H9 (cell line): ENCODE measurements around the gene STAMBPL1. TPM values are rescaled to one million over a fixed set of nuclear protein-coding genes. Genes with fewer than 3 reads are reported as not detected.

Experiments
- DNase-seq: peaks from one replicate; pipeline ENCODE4 v3.0.0-alpha.2; 2017
- H2AFZ ChIP-seq: one replicate; pipeline ENCODE4 v1.6.1; 2013; ENCODE audit warnings: mild to moderate bottlenecking, low read length, control low read depth, moderate library complexity
- H2AK5ac ChIP-seq: 2 replicates; pipeline ENCODE4 v1.6.1; 2013; ENCODE audit warnings: low read length, control low read depth, mixed read lengths; ENCODE audit not compliant: insufficient read length
- H2BK120ac ChIP-seq: one replicate; pipeline ENCODE4 v1.6.1; 2013; ENCODE audit warnings: low read depth, mild to moderate bottlenecking, low read length, control low read depth, inconsistent platforms; ENCODE audit not compliant: poor library complexity, severe bottlenecking
- H2BK12ac ChIP-seq: 2 replicates; pipeline ENCODE4 v1.6.1; 2013; ENCODE audit warnings: low read length, control low read depth, mixed read lengths, low read depth; ENCODE audit not compliant: insufficient read length
- H2BK15ac ChIP-seq: 2 replicates; pipeline ENCODE4 v1.6.1; 2013; ENCODE audit warnings: low read depth, low read length, control low read depth
- H2BK20ac ChIP-seq: one replicate; pipeline ENCODE4 v1.6.1; 2013; ENCODE audit warnings: low read depth, mild to moderate bottlenecking, low read length, control low read depth, inconsistent platforms; ENCODE audit not compliant: poor library complexity, severe bottlenecking
- H2BK5ac ChIP-seq: 2 replicates; pipeline ENCODE4 v1.6.1; 2013; ENCODE audit warnings: low read length, control low read depth, mixed read lengths; ENCODE audit not compliant: insufficient read length
- H3K14ac ChIP-seq: 2 replicates; pipeline ENCODE4 v1.6.1; 2013; ENCODE audit warnings: low read length, control low read depth; ENCODE audit not compliant: insufficient read depth
- H3K18ac ChIP-seq: 2 replicates; pipeline ENCODE4 v1.6.1; 2013; ENCODE audit warnings: low read depth, mild to moderate bottlenecking, mixed read lengths, low read length, control low read depth; ENCODE audit not compliant: insufficient read length
- H3K23ac ChIP-seq: 2 replicates; pipeline ENCODE4 v1.6.1; 2013; ENCODE audit warnings: low read length, control low read depth, mixed read lengths, low read depth; ENCODE audit not compliant: insufficient read length
- H3K23me2 ChIP-seq: 2 replicates; pipeline ENCODE4 v1.6.1; 2013; ENCODE audit warnings: low read depth, mild to moderate bottlenecking, mixed read lengths, low read length, control low read depth; ENCODE audit not compliant: insufficient read length, poor library complexity, severe bottlenecking
- H3K27ac ChIP-seq: 2 replicates; pipeline ENCODE4 v1.5.1; 2013; ENCODE audit warnings: low read length, control low read depth, mixed read lengths, low read depth; ENCODE audit not compliant: insufficient read length
- H3K27me3 ChIP-seq: 2 replicates; pipeline ENCODE4 v1.6.1; 2013; ENCODE audit warnings: low read length, control low read depth, inconsistent platforms; ENCODE audit not compliant: insufficient read depth
- H3K4ac ChIP-seq: 2 replicates; pipeline ENCODE4 v1.6.1; 2013; ENCODE audit warnings: low read depth, mild to moderate bottlenecking, control low read depth, inconsistent platforms, low read length, moderate library complexity
- H3K4me1 ChIP-seq: 2 replicates; pipeline ENCODE4 v1.6.1; 2013; ENCODE audit warnings: low read length, control low read depth, inconsistent platforms; ENCODE audit not compliant: insufficient read depth
- H3K4me2 ChIP-seq: 2 replicates; pipeline ENCODE4 v1.6.1; 2013; ENCODE audit warnings: low read length, control low read depth, mixed read lengths; ENCODE audit not compliant: insufficient read length, insufficient read depth
- H3K56ac ChIP-seq: 2 replicates; pipeline ENCODE4 v1.6.1; 2013; ENCODE audit warnings: low read depth, mild to moderate bottlenecking, mixed read lengths, low read length, control low read depth; ENCODE audit not compliant: insufficient read length
- H3K79me1 ChIP-seq: 2 replicates; pipeline ENCODE4 v1.6.1; 2013; ENCODE audit warnings: low read depth, mild to moderate bottlenecking, moderate library complexity, low read length, control low read depth, inconsistent platforms; ENCODE audit not compliant: insufficient read depth, poor library complexity, severe bottlenecking
- H3K79me2 ChIP-seq: 2 replicates; pipeline ENCODE4 v1.6.1; 2013; ENCODE audit warnings: low read length, control low read depth, inconsistent platforms; ENCODE audit not compliant: insufficient read depth
- H3K9ac ChIP-seq: 2 replicates; pipeline ENCODE4 v1.6.1; 2013; ENCODE audit warnings: low read length, control low read depth, mixed read lengths; ENCODE audit not compliant: insufficient read length; ENCODE audit errors: extremely low read depth
- H3K9me3 ChIP-seq: one replicate; pipeline ENCODE4 v1.6.1; 2013; ENCODE audit warnings: low read depth, low read length, inconsistent platforms; ENCODE audit not compliant: control insufficient read depth
- H3T11ph ChIP-seq: one replicate; pipeline ENCODE4 v1.6.1; 2013; ENCODE audit warnings: mild to moderate bottlenecking, low read length, control low read depth, inconsistent platforms
- H4K20me1 ChIP-seq: one replicate; pipeline ENCODE4 v1.6.1; 2013; ENCODE audit not compliant: control insufficient read depth, insufficient read length, insufficient read depth
- H4K5ac ChIP-seq: 2 replicates; pipeline ENCODE4 v1.6.1; 2013; ENCODE audit warnings: low read depth, mild to moderate bottlenecking, mixed read lengths, low read length, control low read depth; ENCODE audit not compliant: insufficient read length
- H4K8ac ChIP-seq: replicated peaks from 2 replicates; pipeline ENCODE4 v1.6.1; 2013; ENCODE audit warnings: low read length, control low read depth, mixed read lengths, low read depth; ENCODE audit not compliant: insufficient read length
- H4K91ac ChIP-seq: 2 replicates; pipeline ENCODE4 v1.6.1; 2013; ENCODE audit warnings: low read depth, mild to moderate bottlenecking, moderate library complexity, mixed read lengths, low read length, control low read depth; ENCODE audit not compliant: insufficient read length
- H3K27ac Mint-ChIP-seq, 3 experiments: 2 replicates in 2 of 3; 3 replicates in 1 of 3; pipeline ENCODE4 v1.8.0; 2020 to 2021; ENCODE audit warnings: mixed read lengths in 3 of 3, mild to moderate bottlenecking in 1 of 3, moderate library complexity in 1 of 3
- H3K27me3 Mint-ChIP-seq: 2 replicates; pipeline ENCODE4 v1.8.0; 2021; ENCODE audit warnings: low read depth, mild to moderate bottlenecking, moderate library complexity, mixed read lengths
- H3K36me3 Mint-ChIP-seq, 3 experiments: 2 replicates in 2 of 3; 3 replicates in 1 of 3; pipeline ENCODE4 v1.8.0; 2020 to 2021; ENCODE audit warnings: low read depth in 3 of 3, mixed read lengths in 3 of 3; ENCODE audit not compliant: insufficient read depth in 1 of 3
- H3K4me1 Mint-ChIP-seq, 2 experiments: 2 replicates each; pipeline ENCODE4 v1.8.0; 2020; ENCODE audit warnings: mixed read lengths in 2 of 2
- H3K4me3 Mint-ChIP-seq, 2 experiments: 2 replicates in 1 of 2; 3 replicates in 1 of 2; pipeline ENCODE4 v1.8.0; 2020 to 2021; ENCODE audit warnings: mild to moderate bottlenecking in 2 of 2, mixed read lengths in 2 of 2, moderate library complexity in 1 of 2
- H3K9me3 Mint-ChIP-seq, 2 experiments: 2 replicates in 1 of 2; 3 replicates in 1 of 2; pipeline ENCODE4 v1.8.0; 2020; ENCODE audit warnings: mild to moderate bottlenecking in 2 of 2, mixed read lengths in 2 of 2, moderate library complexity in 1 of 2
- WGBS: extraction: QIAGEN DNeasy Blood & Tissue Kit; methylation state at CpG from one replicate; pipeline ENCODE4 v1.1.7; 2013; ENCODE audit warnings: missing lambda C conversion rate, low lambda C conversion rate, mixed read lengths; ENCODE audit not compliant: insufficient read length; ENCODE audit errors: extremely low coverage; 5-methylcytosine and 5-hydroxymethylcytosine counted together
- total RNA-seq: library from RNA; stranded (reverse); gene quantifications from 2 replicates; pipeline ENCODE4 v1.2.1, GENCODE V29; 2021
- TF ChIP-seq, protein P1 (sequence below): fragments of 200-600 bp; sonication (generic); conservative IDR thresholded peaks from 3 replicates; pipeline ENCODE4 v1.8.0; 2021; ENCODE audit warnings: antibody characterized with exemption, mild to moderate bottlenecking

Gene STAMBPL1
- total RNA-seq, 1 experiment from 2014 or later, result 3.2 TPM

- Histone ChIP-seq H2BK15ac (no peak overlapping the region), H3K23ac (no peak overlapping the region), H4K20me1 (no peaks in the 10 kb centered on the region), H2BK120ac (no peak overlapping the region), H2BK20ac (no peak overlapping the region), H2AK5ac (no peak overlapping the region), H3K4me1 (no peaks in the 10 kb centered on the region; the same call in none of the 2 replicates), H3K4me2 (no peak overlapping the region), H3K14ac (no peak overlapping the region), H3K18ac (no peak overlapping the region), H3K23me2 (no peaks in the 10 kb centered on the region), H3K9ac (no peak overlapping the region), H4K91ac (no peak overlapping the region), H3K79me1 (no peaks in the 10 kb centered on the region), H3K79me2 (no peaks in the 10 kb centered on the region), H2BK5ac (no peak overlapping the region), H2BK12ac (no peak overlapping the region), H4K8ac (no peak overlapping the region), H2AFZ (no peak overlapping the region), H3K27ac (no peak overlapping the region), H3K56ac (no peak overlapping the region), H4K5ac (no peak overlapping the region), H3K9me3 (no peaks in the 10 kb centered on the region), H3K4ac (no peak overlapping the region), H3T11ph (no peak overlapping the region), H3K27me3 (no peaks in the 10 kb centered on the region)
- DNase-seq, result no peak
- Mint-ChIP-seq H3K27ac (no peak overlapping the region), H3K36me3 (no peaks in the 10 kb centered on the region), H3K9me3 (no peaks in the 10 kb centered on the region; a peak in 1 of 5 replicates), H3K27me3 (no peaks in the 10 kb centered on the region), H3K4me3 (no peak overlapping the region), H3K4me1 (peaks cover 12 to 13% of the 10 kb centered on the region in 2 experiments)
- WGBS, result no CpG with 5 or more reads among the region's 3 CpGs
- TF ChIP-seq, protein P1, sequence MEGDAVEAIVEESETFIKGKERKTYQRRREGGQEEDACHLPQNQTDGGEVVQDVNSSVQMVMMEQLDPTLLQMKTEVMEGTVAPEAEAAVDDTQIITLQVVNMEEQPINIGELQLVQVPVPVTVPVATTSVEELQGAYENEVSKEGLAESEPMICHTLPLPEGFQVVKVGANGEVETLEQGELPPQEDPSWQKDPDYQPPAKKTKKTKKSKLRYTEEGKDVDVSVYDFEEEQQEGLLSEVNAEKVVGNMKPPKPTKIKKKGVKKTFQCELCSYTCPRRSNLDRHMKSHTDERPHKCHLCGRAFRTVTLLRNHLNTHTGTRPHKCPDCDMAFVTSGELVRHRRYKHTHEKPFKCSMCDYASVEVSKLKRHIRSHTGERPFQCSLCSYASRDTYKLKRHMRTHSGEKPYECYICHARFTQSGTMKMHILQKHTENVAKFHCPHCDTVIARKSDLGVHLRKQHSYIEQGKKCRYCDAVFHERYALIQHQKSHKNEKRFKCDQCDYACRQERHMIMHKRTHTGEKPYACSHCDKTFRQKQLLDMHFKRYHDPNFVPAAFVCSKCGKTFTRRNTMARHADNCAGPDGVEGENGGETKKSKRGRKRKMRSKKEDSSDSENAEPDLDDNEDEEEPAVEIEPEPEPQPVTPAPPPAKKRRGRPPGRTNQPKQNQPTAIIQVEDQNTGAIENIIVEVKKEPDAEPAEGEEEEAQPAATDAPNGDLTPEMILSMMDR, result no peak
Measured at GRCh38 chr10:88854684-88855083, 25.4 kb upstream of the STAMBPL1 start.
